ENCODE data around the gene ASPDH.

DNA sequence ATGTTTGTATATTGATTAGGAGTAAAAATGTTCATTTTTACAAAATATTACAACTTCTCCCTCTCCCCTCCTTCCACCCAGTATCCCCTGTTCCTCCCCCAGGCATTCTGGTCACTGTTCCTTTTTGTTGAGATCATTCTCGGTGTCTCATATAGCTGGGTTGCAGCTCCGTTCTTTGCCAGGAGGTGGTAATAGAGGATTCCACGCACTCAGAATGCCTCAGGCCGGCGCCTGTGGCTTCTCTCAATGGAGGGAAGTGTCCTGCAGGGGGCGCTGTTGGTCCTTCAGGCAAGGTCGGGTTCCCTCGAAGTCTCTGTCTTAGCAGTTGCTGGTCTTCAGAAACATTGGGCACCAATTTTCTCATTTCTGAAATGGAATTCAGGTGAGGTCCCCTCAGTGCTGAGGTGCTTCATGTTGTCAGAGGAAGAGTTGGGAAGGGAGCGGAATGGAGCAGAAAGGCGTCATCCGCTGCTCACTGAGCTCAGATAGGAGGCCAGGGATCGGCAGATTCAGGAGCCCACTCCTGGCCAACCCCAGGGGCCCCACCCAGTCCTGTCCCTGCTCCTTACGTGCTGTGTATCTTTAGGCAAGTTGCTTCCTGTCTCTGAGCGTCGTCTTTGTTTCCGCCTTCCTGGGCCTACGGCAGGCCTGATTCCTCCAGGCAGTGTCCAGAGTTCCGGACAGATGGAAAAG, 26.7 kb downstream of the ASPDH start:
- TF ChIP-seq, protein P1, sequence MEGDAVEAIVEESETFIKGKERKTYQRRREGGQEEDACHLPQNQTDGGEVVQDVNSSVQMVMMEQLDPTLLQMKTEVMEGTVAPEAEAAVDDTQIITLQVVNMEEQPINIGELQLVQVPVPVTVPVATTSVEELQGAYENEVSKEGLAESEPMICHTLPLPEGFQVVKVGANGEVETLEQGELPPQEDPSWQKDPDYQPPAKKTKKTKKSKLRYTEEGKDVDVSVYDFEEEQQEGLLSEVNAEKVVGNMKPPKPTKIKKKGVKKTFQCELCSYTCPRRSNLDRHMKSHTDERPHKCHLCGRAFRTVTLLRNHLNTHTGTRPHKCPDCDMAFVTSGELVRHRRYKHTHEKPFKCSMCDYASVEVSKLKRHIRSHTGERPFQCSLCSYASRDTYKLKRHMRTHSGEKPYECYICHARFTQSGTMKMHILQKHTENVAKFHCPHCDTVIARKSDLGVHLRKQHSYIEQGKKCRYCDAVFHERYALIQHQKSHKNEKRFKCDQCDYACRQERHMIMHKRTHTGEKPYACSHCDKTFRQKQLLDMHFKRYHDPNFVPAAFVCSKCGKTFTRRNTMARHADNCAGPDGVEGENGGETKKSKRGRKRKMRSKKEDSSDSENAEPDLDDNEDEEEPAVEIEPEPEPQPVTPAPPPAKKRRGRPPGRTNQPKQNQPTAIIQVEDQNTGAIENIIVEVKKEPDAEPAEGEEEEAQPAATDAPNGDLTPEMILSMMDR (IDR thresholded peaks at IDR 0.05; ENCODE audit: extremely low read depth in 1 of 2, insufficient read depth in 1 of 2, low read depth in 1 of 2, low read length in 2 of 2): peak; percentile 48 to 65
- no peak for TF ChIP-seq POLR2A (IDR thresholded peaks at IDR 0.05; ENCODE audit: low read depth, low read length)

Measured in endothelial cell of umbilical vein (primary cell).